Measurements from ENCODE around the gene OGA. TPM values are rescaled to one million over a fixed set of nuclear protein-coding genes. Genes with fewer than 3 reads are reported as not detected.

Gene OGA
- total and polyA plus RNA-seq, 2 donors (not counting 3 experiments of a cell fraction or from before 2014, with no cell fraction given), result 30.8 to 118 TPM

DNA sequence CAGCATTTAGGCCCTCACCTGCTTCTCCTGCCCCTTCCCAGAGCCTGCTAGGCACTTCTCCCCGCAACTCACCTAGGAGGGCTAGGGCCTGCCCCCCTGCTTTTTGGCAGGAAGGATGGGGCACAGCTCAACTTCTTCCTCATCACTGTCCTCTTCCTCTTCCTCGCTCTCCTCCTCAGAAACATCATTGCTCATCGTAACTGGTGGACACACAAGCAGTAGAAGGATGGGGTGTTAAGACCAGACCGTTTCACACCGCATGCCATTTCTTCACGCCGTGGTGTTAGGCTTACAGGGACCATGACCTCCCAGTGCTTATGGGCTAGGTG is 36.6 kb downstream of the OGA start:
- Histone ChIP-seq H3K4me2 (ENCODE audit: insufficient read depth, low read length) (no peak overlapping the region), H3K4me1 (ENCODE audit: control insufficient read depth, extremely low read depth, insufficient read depth, low read length) (peaks cover 26% of the 10 kb centered on the region), H2AFZ (ENCODE audit: low read depth, low read length) (no peak overlapping the region), H3K4me3 (replicated peaks in 1 of 3; ENCODE audit: insufficient read depth in 1 of 3, low read depth in 1 of 3, low read length in 3 of 3) (no peak overlapping the region), H3K36me3 (ENCODE audit: control insufficient read depth in 2 of 2, extremely low read depth in 1 of 2, insufficient read depth in 2 of 2, low read length in 2 of 2) (peaks cover 9 to 12% of the 10 kb centered on the region in 2 experiments), H3K79me2 (ENCODE audit: control insufficient read depth, insufficient read depth, low read length) (peaks cover 7% of the 10 kb centered on the region), H3K9ac (replicated peaks; ENCODE audit: extremely low read depth, insufficient read depth, low read length) (no peak overlapping the region), H3K27ac (ENCODE audit: insufficient read depth, low read depth, low read length) (no peak overlapping the region), H3K27me3 (ENCODE audit: control insufficient read depth in 2 of 2, insufficient read depth in 2 of 2, low read length in 2 of 2) (peaks cover 14 to 22% of the 10 kb centered on the region in 2 experiments), H3K9me3 (replicated peaks; ENCODE audit: control insufficient read depth, insufficient read depth, low read length) (no peaks in the 10 kb centered on the region), H4K20me1 (replicated peaks; ENCODE audit: control insufficient read depth, extremely low read depth, insufficient read depth, low read length) (no peaks in the 10 kb centered on the region), H3K9me1 (replicated peaks; ENCODE audit: control insufficient read depth, extremely low read depth, insufficient read depth, low read length) (no peaks in the 10 kb centered on the region)
- CTCF ChIA-PET, result interaction anchor here (0.5 to 5.8 kb wide), 47 partner anchors 10 to 620 kb away, joined by 3 to 193 read pairs (median 4); partner anchors contain the start of genes DPCD, OGA and POLL
- FAIRE-seq (no peak), DNase-seq (ENCODE audit: low read depth, low spot score) (no peak)
- intact Hi-C loops (cut with micrococcal nuclease) (loop anchor here (1.0 to 5.0 kb wide), 4 partner anchors 36 to 567 kb away; partner anchors contain the start of genes FBXW4 and OGA), dilution Hi-C loops (cut with MboI; ENCODE audit: extremely low pct_ligation_motif_present, low sequenced_read_pairs) (no loop called here)
- BruUV-seq (replicated peaks), result no TSS peak
- TF ChIP-seq GATA2 (IDR thresholded peaks at IDR 0.05; ENCODE audit: insufficient read depth, insufficient read length, low read depth, low read length) (no peak), FOS (IDR thresholded peaks at IDR 0.05; ENCODE audit: borderline replicate concordance, insufficient read depth, low read length) (no peak), JUN (IDR thresholded peaks at IDR 0.05; ENCODE audit: borderline replicate concordance, insufficient read depth, insufficient read length, low read depth) (no peak), POLR2A (IDR thresholded peaks at IDR 0.05; ENCODE audit: low read depth, low read length) (no peak), MYC (IDR thresholded peaks at IDR 0.05; ENCODE audit: low read depth, low read length) (no peak), EZH2 (IDR thresholded peaks at IDR 0.05; ENCODE audit: borderline replicate concordance, low read depth, low read length, severe bottlenecking) (no peak), POLR2AphosphoS5 (IDR thresholded peaks at IDR 0.05; ENCODE audit: insufficient read depth, low read depth, low read length) (no peak)
- TF ChIP-seq, protein P1, sequence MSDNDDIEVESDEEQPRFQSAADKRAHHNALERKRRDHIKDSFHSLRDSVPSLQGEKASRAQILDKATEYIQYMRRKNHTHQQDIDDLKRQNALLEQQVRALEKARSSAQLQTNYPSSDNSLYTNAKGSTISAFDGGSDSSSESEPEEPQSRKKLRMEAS (IDR thresholded peaks at IDR 0.05; ENCODE audit: insufficient read depth, insufficient read length), result no peak
- TF ChIP-seq, protein P2, sequence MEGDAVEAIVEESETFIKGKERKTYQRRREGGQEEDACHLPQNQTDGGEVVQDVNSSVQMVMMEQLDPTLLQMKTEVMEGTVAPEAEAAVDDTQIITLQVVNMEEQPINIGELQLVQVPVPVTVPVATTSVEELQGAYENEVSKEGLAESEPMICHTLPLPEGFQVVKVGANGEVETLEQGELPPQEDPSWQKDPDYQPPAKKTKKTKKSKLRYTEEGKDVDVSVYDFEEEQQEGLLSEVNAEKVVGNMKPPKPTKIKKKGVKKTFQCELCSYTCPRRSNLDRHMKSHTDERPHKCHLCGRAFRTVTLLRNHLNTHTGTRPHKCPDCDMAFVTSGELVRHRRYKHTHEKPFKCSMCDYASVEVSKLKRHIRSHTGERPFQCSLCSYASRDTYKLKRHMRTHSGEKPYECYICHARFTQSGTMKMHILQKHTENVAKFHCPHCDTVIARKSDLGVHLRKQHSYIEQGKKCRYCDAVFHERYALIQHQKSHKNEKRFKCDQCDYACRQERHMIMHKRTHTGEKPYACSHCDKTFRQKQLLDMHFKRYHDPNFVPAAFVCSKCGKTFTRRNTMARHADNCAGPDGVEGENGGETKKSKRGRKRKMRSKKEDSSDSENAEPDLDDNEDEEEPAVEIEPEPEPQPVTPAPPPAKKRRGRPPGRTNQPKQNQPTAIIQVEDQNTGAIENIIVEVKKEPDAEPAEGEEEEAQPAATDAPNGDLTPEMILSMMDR (IDR thresholded peaks at IDR 0.05; ENCODE audit: extremely low read depth in 1 of 2, insufficient read depth in 1 of 2, low read depth in 1 of 2, low read length in 2 of 2), result no peak
- POLR2A ChIA-PET, result interaction anchor here (1.4 kb wide), 1 partner anchor 12 kb away, joined by 4 read pairs; no protein-coding TSS in a partner anchor
